Adipose tissue (tissue), 3 donors: Measurements from ENCODE around the gene CORO1A. TPM values are rescaled to one million over a fixed set of nuclear protein-coding genes. Genes with fewer than 3 reads are reported as not detected.

ENCODE experiments used
- H3K27ac ChIP-seq: one replicate; pipeline ENCODE4 v1.5.1; 2013; ENCODE audit warnings: low read depth, low read length
- WGBS, 3 donors: extraction: QIAGEN DNeasy Blood & Tissue Kit; methylation state at CpG; one replicate each; pipeline ENCODE4 v1.1.7; 2013; 5-methylcytosine and 5-hydroxymethylcytosine counted together
- polyA plus RNA-seq, 3 donors: library from polyadenylated mRNA; stranded (reverse); fragments of 200-250 nt; gene quantifications; one replicate each; pipeline ENCODE4 v1.2.3, GENCODE V29; 2013
- donor health status: healthy with polysubstance abuse.
- donor health status: Bipolar disorder and iron deficiency.
- donor health status: healthy.

Gene CORO1A
- 10 to 100 TPM; 14.9 to 73.1 (median 72.4) TPM for polyA plus RNA-seq

GRCh38 chr16:30183233-30184095 lies at the start of gene CORO1A:
TSS of gene CORO1A (plus strand) at chr16:30183602. CDS start at chr16:30185210, 1,608 bp downstream.
- peak within 1 kb of the TSS; percentile 76 for H3K27ac ChIP-seq
- 1 to 2% (median 1%) methylated on average over 67 to 81 of the region's 81 CpGs for WGBS, 3 donors

DNA sequence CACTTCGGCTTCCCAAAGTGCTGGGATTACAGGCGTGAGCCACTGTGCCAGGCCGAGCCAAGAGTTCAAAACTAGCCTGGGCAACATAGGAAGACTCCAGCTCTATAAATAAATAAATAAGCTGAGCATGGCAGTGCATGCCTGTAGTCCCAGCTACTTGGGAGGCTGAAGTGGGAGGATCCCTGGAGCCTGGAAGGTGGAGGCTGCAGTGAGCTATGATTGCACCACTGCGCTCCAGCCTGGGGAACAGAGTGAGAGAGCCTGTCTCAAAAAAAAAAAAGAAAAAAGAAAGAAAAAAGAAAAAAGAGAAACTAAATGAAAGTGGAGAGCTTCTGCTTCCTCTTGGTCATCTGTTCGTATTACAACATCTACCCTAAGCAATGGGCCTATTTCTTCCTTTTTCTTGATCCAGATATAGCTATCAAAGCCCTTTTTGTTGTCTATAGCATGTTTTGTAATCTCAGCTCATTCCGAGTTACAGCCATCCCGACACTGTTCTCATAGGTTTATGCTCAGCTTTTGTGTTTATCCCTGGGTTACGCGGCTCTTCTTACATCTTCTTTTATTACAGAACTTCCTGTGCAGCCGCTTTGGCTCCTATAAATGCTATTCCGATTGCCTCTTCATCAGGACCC lies 46.3 kb upstream of the CORO1A start:
- H3K27ac ChIP-seq, result no peak overlapping the region

GRCh38 chr16:30137897-30138296 lies 45.5 kb upstream of the CORO1A start:
- 82 to 83% (median 82%) methylated on average over 8 of the region's 8 CpGs for WGBS, 3 donors
- H3K27ac ChIP-seq, result no peak overlapping the region

More for the DNA sequence above, 46.3 kb upstream of the CORO1A start:
- WGBS, 3 donors, result 60 to 87% (median 66%) methylated on average over 11 of the region's 11 CpGs

DNA sequence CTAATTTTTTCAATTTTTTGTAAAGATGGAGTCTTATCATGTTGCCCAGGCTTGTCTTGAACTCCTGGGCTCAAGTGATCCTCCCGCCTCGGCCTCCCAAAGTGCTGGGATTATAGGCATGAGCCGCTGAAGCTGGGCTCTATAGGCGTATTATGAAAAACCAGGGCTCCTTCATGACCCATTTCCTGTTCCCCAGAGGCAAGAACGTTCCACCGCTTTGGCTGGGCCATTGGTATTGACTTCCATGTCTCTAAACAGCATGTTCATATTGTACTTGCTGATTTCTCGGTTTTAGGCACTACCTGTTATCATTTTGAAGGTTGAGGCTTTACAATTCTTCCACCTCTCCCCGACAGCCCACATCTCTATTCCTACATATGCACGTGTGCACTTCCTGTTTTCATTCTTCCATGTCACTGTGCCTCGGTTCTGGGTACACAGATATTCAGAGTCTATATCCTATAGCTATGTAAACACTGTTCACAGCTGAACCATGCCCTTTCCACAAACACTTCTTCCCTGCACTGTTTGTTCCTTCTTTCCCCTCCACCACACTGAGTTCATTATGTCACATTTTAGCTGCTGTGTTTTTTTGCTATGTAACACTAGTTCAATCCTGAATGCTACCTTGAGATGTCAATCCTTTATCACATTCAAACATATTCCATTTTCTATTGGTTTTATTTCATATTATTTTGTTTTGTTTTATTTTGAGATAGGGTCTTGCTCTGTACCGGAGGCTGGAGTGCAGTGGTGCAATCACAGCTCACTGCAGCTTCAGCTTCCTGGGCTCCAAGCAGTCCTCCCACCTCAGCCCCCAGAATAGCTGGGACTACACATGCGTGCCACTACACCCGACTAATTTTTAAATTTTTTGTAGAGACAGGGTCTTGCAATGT lies 43.6 kb upstream of the CORO1A start:
- no peak overlapping the region for H3K27ac ChIP-seq
- WGBS, 3 donors, result 63 to 69% (median 69%) methylated on average over 13 of the region's 13 CpGs

DNA sequence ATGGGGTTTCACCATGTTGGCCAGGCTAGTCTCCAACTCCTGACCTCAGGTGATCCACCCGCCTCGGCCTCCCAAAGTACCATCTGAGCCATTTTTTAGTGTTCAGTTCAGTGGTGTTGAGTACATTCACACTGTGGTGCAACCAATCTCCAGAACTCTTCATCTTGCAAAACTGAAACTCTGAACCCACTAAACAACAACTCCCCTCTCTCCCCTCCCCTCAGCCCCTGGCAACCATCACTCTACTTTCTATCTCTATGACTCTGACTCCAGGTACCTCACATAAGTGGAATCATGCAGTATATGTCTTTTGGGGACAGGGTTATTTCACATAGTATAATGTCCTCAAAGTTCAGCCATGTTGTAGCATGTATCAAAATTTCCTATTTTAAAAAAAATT lies 41.7 kb upstream of the CORO1A start:
- H3K27ac ChIP-seq, result no peak overlapping the region
- WGBS, 3 donors, result 93 to 100% (median 96%) methylated on average over 2 of the region's 2 CpGs

DNA sequence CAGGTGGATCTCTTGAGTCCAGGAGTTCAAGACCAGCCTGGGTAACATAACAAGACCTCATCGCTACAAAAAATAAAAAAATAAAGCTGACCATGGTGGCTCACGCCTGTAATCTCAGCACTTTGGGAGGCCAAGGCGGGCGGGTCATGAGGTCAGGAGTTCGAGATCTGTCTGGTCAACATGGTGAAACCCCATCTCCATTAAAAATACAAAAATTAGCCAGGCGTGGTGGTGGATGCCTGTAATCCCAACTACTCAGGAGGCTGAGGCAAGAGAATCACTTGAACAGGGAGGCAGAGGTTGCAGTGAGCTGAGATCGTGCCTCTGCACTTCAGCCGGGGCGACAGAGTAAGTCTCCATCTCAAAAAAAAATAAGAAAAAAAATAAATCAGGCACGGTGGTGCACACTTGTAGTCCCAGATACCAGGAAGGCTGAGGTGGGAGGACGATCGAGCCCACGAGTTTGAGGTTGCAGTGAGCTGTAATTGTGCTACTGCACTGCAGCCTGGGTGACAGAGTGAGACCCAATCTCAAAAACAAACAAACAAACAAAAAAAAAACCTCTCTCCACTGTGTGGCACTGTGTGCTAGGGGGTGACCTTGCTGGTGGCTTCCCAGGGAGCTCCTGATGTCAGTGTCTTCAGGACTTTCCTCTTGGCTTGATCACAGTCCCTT lies 40.6 kb upstream of the CORO1A start:
- 85 to 89% (median 86%) methylated on average over 13 of the region's 13 CpGs for WGBS, 3 donors
- no peak overlapping the region for H3K27ac ChIP-seq

GRCh38 chr16:30143347-30143702 lies 40.1 kb upstream of the CORO1A start:
- WGBS, 3 donors, result 61 to 68% (median 68%) methylated on average over 2 of the region's 2 CpGs
- no peak overlapping the region for H3K27ac ChIP-seq

DNA sequence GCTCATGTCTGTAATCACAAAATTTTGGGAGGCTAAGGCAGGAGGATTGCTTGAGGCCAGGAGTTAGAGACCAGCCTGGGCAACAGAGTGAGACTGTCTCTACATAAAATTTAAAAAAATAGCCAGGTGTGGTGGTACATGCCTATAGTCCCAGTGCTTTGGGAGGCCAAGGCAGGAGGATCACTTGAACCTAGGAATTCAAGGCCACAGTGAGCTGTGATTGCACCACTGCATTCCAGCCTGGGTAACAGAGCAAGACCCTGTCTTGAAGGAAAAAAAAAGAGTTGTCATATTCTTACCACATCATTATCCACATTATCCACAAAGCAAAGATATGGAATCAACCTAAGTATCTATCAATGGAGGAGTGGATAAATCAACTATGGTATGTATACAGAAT lies 39.4 kb upstream of the CORO1A start:
- no peak overlapping the region for H3K27ac ChIP-seq

DNA sequence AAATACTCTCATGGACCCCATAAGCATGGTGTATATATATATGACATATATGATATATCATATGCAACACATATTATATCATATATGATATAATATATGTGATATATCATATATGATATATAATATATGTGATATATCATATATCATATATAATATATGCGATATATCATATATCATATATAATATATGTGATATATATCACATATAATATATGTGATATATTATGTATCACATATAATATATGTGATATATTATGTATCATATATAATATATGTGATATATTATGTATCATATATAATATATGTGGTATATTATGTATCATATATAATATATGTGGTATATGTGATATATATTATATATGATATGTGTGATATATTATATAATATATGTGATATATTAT lies 38.5 kb upstream of the CORO1A start:
- H3K27ac ChIP-seq, result no peak overlapping the region
- WGBS, 3 donors, result 47 to 94% (median 50%) methylated on average over 1 of the region's 1 CpG

GRCh38 chr16:30145657-30146056 lies 37.7 kb upstream of the CORO1A start:
- 40 to 52% (median 51%) methylated on average over 1 of the region's 1 CpG for WGBS, 3 donors
- H3K27ac ChIP-seq, result no peak overlapping the region

DNA sequence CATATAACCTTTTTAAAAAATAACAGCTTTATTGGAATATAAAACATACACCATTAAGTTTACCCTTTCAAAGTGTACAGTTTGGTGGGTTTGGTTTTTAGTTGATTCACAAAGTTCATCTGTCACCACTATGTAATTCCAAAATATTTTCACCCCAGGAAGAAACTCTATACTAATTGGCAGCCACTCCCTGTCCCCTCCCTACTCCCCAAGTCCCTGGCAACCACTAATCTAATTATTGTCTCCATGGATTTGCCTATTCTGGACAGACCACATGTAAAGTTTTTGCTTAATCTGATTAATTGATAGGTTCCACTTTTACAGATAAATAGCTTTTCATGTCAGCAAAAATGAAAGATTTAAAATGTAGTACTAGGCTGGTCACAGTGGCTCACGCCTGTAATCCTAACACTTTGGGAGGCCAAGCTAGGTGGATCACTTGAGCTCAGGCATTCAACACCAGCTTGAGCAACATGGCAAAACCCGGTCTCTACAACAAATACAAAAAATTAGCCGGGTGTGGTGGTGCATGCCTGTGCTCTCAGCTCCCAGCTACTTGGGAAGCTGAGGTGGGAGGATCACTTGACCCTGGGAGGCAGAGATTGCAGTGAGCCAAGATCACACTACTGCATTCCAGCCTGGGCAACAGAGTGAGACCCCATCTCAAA lies 35.4 kb upstream of the CORO1A start:
- H3K27ac ChIP-seq, result no peak overlapping the region
- WGBS, 3 donors, result 87 to 90% (median 89%) methylated on average over 3 of the region's 3 CpGs

GRCh38 chr16:30149250-30149930 lies 34.0 kb upstream of the CORO1A start:
- 65 to 90% (median 74%) methylated on average over 5 of the region's 5 CpGs for WGBS, 3 donors
- no peak overlapping the region for H3K27ac ChIP-seq

DNA sequence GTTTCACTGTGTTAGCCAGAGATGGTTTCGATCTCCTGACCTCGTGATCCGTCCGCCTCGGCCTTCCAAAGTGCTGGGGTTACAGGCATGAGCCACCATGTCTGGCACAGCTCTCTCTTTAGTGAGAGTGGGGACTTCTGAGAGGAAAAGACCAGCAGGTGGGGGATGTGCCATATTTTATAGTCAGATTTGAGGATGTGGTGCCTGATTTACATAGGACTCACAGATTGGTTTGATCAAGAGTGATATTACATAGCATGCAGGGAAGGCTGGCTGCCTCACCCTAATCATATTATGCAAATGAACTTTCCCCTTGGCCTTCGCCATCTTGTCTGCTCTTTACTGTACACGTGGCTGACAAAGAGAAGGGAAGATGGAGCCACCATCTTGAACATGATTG lies 32.3 kb upstream of the CORO1A start:
- no peak overlapping the region for H3K27ac ChIP-seq
- WGBS, 3 donors, result 85 to 93% (median 92%) methylated on average over 7 of the region's 7 CpGs

DNA sequence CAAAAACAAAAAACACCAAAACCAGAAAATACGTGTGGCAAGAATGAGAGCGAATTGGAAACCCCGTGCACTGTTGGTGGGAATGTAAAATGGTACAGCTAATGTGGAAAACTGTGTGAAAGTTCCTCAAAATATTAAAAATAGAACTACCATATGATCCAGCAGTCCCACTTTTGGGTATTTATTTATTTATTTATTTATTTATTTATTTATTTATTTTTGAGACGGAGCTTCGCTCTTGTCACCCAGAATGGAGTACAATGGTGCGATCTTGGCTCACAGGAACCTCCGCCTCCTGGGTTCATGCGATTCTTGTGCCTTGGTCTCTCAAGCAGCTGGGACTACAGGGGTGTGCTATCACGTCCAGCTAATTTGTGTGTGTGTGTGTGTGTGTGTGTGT lies 30.9 kb upstream of the CORO1A start:
- 93 to 97% (median 96%) methylated on average over 9 of the region's 9 CpGs for WGBS, 3 donors
- H3K27ac ChIP-seq, result no peak overlapping the region

DNA sequence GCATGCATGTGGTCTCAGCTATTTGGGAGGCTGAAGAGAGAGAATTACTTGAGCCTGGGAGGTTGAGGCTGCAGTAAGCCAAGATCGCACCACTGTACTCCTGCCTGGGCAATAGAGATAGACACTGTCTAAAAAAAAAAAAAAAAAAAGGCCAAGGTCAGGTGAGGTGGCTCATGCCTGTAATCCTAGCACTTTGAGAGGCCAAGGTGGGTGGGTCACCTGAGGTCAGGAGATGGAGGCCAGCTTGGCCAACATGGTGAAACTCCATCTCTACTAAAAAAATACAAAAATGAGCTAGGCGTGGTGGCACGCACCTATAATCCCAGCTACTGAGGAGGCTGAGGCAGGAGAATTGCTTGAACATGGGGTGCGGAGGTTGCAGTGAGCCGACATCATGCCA lies 28.2 kb upstream of the CORO1A start:
- no peak overlapping the region for H3K27ac ChIP-seq
- 90 to 95% (median 93%) methylated on average over 5 of the region's 5 CpGs for WGBS, 3 donors

GRCh38 chr16:30157214-30157613 lies 26.2 kb upstream of the CORO1A start:
- H3K27ac ChIP-seq, result no peak overlapping the region
- WGBS, 3 donors, result 73 to 88% (median 78%) methylated on average over 1 of the region's 1 CpG

DNA sequence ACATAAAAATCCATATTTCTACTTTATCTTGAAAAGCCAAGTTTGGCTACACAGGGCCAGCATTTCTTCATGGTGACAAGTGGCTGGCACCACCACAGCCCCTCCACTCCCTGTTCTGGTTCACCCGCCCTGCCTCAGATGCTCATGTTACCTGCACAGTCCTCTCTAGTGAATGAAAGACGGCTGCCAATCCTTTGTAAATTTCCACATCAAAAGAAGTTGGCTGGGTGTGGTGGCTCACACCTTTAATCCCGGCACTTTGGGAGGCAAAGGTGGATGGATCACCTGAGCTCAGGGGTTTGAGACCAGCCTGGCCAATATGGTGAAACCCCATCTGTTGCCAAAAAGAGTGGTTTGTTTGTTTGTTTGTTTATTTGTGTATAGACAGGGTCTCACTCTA lies 19.9 kb upstream of the CORO1A start:
- no peak overlapping the region for H3K27ac ChIP-seq
- 85 to 88% (median 86%) methylated on average over 3 of the region's 3 CpGs for WGBS, 3 donors
